SH-SY5Y (cell line): ENCODE results near the gene ATP13A2.

Experiments used
- GATA2 ChIP-seq: IDR thresholded peaks from 2 replicates; pipeline ENCODE4 v1.6.1; 2011; ENCODE audit warnings: mild to moderate bottlenecking, low read depth, low read length
- GATA3 ChIP-seq: IDR thresholded peaks from 2 replicates; pipeline ENCODE4 v1.6.1; 2011; ENCODE audit warnings: low read depth, mild to moderate bottlenecking, low read length, moderate library complexity

GRCh38 chr1:16992102-16992501, 19.6 kb downstream of the ATP13A2 start:
- TF ChIP-seq GATA3, result no peak
- TF ChIP-seq GATA2, result no peak
